Kidney epithelial cell (primary cell): ENCODE measurements around the gene ZDHHC8. TPM values are rescaled to one million over a fixed set of nuclear protein-coding genes. Genes with fewer than 3 reads are reported as not detected.

Experiments
- DNase-seq: peaks from one replicate; pipeline ENCODE4 v3.0.0-alpha.2; 2010; ENCODE audit warnings: low read depth
- H3K27me3 ChIP-seq: 2 replicates; pipeline ENCODE4 v1.6.0; 2011; ENCODE audit warnings: low read length; ENCODE audit not compliant: control insufficient read depth, insufficient read depth
- H3K36me3 ChIP-seq: 2 replicates; pipeline ENCODE4 v1.5.1; 2011; ENCODE audit warnings: low read length; ENCODE audit not compliant: control insufficient read depth, insufficient read depth
- H3K4me3 ChIP-seq: 2 replicates; pipeline ENCODE4 v1.5.1; 2011; ENCODE audit warnings: low read depth, mild to moderate bottlenecking, control low read depth, low read length
- CTCF ChIP-seq: IDR thresholded peaks from 2 replicates; pipeline ENCODE4 v1.5.1; 2011; ENCODE audit warnings: mild to moderate bottlenecking, moderate library complexity, low read length, control low read depth, inconsistent platforms; ENCODE audit not compliant: insufficient read depth, poor library complexity, severe bottlenecking
- total RNA-seq: library from RNA; depleted of rRNA; stranded (reverse); fragments of >200 nt; gene quantifications from 2 replicates; pipeline ENCODE4 v1.2.3, GENCODE V29; 2015

ZDHHC8 gene
- total RNA-seq, 1 donor from 2014 or later: 26.9 TPM

- TF ChIP-seq CTCF: no peak
- H3K27me3 ChIP-seq: no peaks in the 10 kb centered on the region
- no peak for DNase-seq
- no peak overlapping the region for H3K4me3 ChIP-seq
- H3K36me3 ChIP-seq: peaks cover 9% of the 10 kb centered on the region
Measured at GRCh38 chr22:20107951-20108756, 23.4 kb upstream of the ZDHHC8 start.

GRCh38 chr22:20108757-20109230 is 22.8 kb upstream of the ZDHHC8 start:
- H3K27me3 ChIP-seq: no peaks in the 10 kb centered on the region
- peaks cover 10% of the 10 kb centered on the region for H3K36me3 ChIP-seq
- no peak overlapping the region for H3K4me3 ChIP-seq
- no peak for DNase-seq
- TF ChIP-seq CTCF: no peak

- Histone ChIP-seq H3K4me3 (no peak overlapping the region), H3K36me3 (peaks cover 10% of the 10 kb centered on the region), H3K27me3 (no peaks in the 10 kb centered on the region)
- no peak for TF ChIP-seq CTCF
- no peak for DNase-seq
Measured at GRCh38 chr22:20109411-20110358, 21.9 kb upstream of the ZDHHC8 start.

GRCh38 chr22:20110359-20110985 is 21.1 kb upstream of the ZDHHC8 start:
- no peak for DNase-seq
- no peaks in the 10 kb centered on the region for H3K27me3 ChIP-seq
- peaks cover 12% of the 10 kb centered on the region for H3K36me3 ChIP-seq
- H3K4me3 ChIP-seq: no peak overlapping the region
- no peak for TF ChIP-seq CTCF

GRCh38 chr22:20111045-20111688 is 20.4 kb upstream of the ZDHHC8 start:
- peak; percentile 58 for TF ChIP-seq CTCF
- Histone ChIP-seq H3K4me3 (no peak overlapping the region), H3K27me3 (no peaks in the 10 kb centered on the region), H3K36me3 (peaks cover 8% of the 10 kb centered on the region)
- DNase-seq: no peak
